Spleen (tissue), 7 donors: ENCODE measurements around the gene SLC1A2.

ENCODE experiments used
- POLR2A ChIP-seq, 3 donors: fragments of 450-650 bp; IDR thresholded peaks; one replicate each; pipeline ENCODE4 v1.5.1; 2017; ENCODE audit warnings: antibody characterized with exemption in 3 of 3, mild to moderate bottlenecking in 1 of 3
- POLR2AphosphoS5 ChIP-seq, 3 donors: sonication (generic); formaldehyde crosslinking; IDR thresholded peaks; one replicate each; pipeline ENCODE4 v1.5.1; 2017; ENCODE audit warnings: antibody characterized with exemption in 3 of 3
- TF ChIP-seq, protein P1 (sequence below), 11 experiments: fragments of 200-600 bp in 7 of 11; fragments of 450-650 bp in 4 of 11; sonication (generic) in 4 of 11; IDR thresholded peaks in 8 of 11; conservative IDR thresholded peaks in 3 of 11; 1 replicate in 7 of 11; 2 replicates in 4 of 11; pipeline versions ENCODE4 v1.4.0 to v1.8.0; 2016 to 2021; ENCODE audit warnings: antibody characterized with exemption in 11 of 11, inconsistent platforms in 4 of 11, mild to moderate bottlenecking in 1 of 11
- donor health status: DM: no; HTN: no; CAD: no; lungs with moderate emphysema.
- donor health status: DM: no; HTN: no; CAD: no.
- donor health status: DM: no; HTN: no; CAD: no.

DNA sequence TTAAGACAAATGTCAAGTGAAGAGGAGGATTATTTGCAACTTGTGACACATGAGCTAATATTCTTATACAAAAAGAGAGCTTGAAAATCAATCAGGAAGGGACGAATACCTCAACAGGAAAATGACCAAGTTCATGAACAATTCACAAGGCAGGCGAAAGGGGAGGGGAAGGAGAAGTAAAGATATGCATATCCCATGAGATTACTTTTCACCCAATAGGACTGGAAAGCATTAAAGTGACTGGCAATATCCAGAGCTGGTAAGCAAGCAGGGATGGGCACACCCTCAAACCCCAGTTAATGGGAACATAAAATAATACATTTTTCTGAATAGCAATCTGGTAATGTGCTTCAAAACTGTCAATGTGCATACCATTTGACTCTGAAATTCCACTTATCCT is 129.5 kb downstream of the SLC1A2 start:
- TF ChIP-seq, protein P1, sequence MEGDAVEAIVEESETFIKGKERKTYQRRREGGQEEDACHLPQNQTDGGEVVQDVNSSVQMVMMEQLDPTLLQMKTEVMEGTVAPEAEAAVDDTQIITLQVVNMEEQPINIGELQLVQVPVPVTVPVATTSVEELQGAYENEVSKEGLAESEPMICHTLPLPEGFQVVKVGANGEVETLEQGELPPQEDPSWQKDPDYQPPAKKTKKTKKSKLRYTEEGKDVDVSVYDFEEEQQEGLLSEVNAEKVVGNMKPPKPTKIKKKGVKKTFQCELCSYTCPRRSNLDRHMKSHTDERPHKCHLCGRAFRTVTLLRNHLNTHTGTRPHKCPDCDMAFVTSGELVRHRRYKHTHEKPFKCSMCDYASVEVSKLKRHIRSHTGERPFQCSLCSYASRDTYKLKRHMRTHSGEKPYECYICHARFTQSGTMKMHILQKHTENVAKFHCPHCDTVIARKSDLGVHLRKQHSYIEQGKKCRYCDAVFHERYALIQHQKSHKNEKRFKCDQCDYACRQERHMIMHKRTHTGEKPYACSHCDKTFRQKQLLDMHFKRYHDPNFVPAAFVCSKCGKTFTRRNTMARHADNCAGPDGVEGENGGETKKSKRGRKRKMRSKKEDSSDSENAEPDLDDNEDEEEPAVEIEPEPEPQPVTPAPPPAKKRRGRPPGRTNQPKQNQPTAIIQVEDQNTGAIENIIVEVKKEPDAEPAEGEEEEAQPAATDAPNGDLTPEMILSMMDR (IDR thresholded peaks at IDR 0.05 in 8 of 11, conservative IDR thresholded peaks at IDR 0.05 in 3 of 11), result no peak
- TF ChIP-seq POLR2A (IDR thresholded peaks at IDR 0.05), result no peak
- TF ChIP-seq POLR2AphosphoS5 (IDR thresholded peaks at IDR 0.05), result no peak
